MM.1S (cell line): ENCODE data around the gene EIF5B.

Source experiments
- DNase-seq: peaks from one replicate; pipeline ENCODE4 v3.0.0-alpha.2; 2015
- H2AFZ ChIP-seq: fragments of 300-600 bp; sonication (generic); 2 replicates; pipeline ENCODE4 v1.6.0; 2016; ENCODE audit warnings: antibody characterized with exemption, low read length
- H3F3A ChIP-seq: fragments of 300-600 bp; sonication (generic); 2 replicates; pipeline ENCODE4 v1.6.1; 2016; ENCODE audit warnings: mild to moderate bottlenecking, antibody characterized with exemption, low read length, moderate library complexity, mixed read lengths; ENCODE audit not compliant: insufficient read depth
- H3K27ac ChIP-seq: fragments of 300-600 bp; sonication (generic); 2 replicates; pipeline ENCODE4 v1.5.1; 2016; ENCODE audit warnings: mild to moderate bottlenecking, low read length
- H3K27me3 ChIP-seq: fragments of 300-600 bp; sonication (generic); replicated peaks from 2 replicates; pipeline ENCODE4 v1.6.0; 2016; ENCODE audit warnings: low read length; ENCODE audit not compliant: insufficient read depth
- H3K36me3 ChIP-seq: fragments of 300-600 bp; sonication (generic); replicated peaks from 2 replicates; pipeline ENCODE4 v1.6.1; 2016; ENCODE audit warnings: mild to moderate bottlenecking, low read length, mixed read lengths; ENCODE audit not compliant: insufficient read depth
- H3K4me1 ChIP-seq: fragments of 300-600 bp; sonication (generic); 2 replicates; pipeline ENCODE4 v1.6.1; 2016; ENCODE audit warnings: low read length, mixed read lengths
- H3K4me2 ChIP-seq: fragments of 300-600 bp; sonication (generic); 2 replicates; pipeline ENCODE4 v1.6.0; 2016; ENCODE audit warnings: low read depth, low read length
- H3K4me3 ChIP-seq: fragments of 300-600 bp; sonication (generic); 2 replicates; pipeline ENCODE4 v1.5.1; 2016; ENCODE audit warnings: low read length, mixed read lengths
- H3K79me2 ChIP-seq: fragments of 300-600 bp; sonication (generic); 2 replicates; pipeline ENCODE4 v1.6.1; 2016; ENCODE audit warnings: mixed run types, low read length, mixed read lengths
- H3K9ac ChIP-seq: fragments of 300-600 bp; sonication (generic); 2 replicates; pipeline ENCODE4 v1.6.1; 2016; ENCODE audit warnings: low read length, mixed read lengths
- H3K9me2 ChIP-seq: fragments of 300-600 bp; sonication (generic); replicated peaks from 2 replicates; pipeline ENCODE4 v1.6.1; 2016; ENCODE audit warnings: mild to moderate bottlenecking, low read length, mixed read lengths; ENCODE audit not compliant: insufficient read depth
- H3K9me3 ChIP-seq: fragments of 300-600 bp; sonication (generic); replicated peaks from 2 replicates; pipeline ENCODE4 v1.6.1; 2016; ENCODE audit warnings: mild to moderate bottlenecking, low read length, mixed read lengths; ENCODE audit not compliant: insufficient read depth
- H4K20me1 ChIP-seq: fragments of 300-600 bp; sonication (generic); 2 replicates; pipeline ENCODE4 v1.6.1; 2016; ENCODE audit warnings: mild to moderate bottlenecking, low read length, moderate library complexity, mixed read lengths; ENCODE audit not compliant: insufficient read depth
- EZH2 ChIP-seq: fragments of 300-600 bp; sonication (generic); optimal IDR thresholded peaks from 2 replicates; pipeline ENCODE3; 2017; ENCODE audit warnings: low read depth, mild to moderate bottlenecking, antibody characterized with exemption, low read length, mixed read lengths
- EZH2phosphoT487 ChIP-seq: fragments of 300-600 bp; sonication (generic); IDR thresholded peaks from 2 replicates; pipeline ENCODE4 v1.6.1; 2018; ENCODE audit warnings: antibody characterized with exemption, low read length
- TF ChIP-seq, protein P1 (sequence below): fragments of 300-600 bp; sonication (generic); IDR thresholded peaks from 2 replicates; pipeline ENCODE4 v1.5.1; 2016; ENCODE audit warnings: antibody characterized with exemption, low read length, mixed read lengths

Gene EIF5B

DNA sequence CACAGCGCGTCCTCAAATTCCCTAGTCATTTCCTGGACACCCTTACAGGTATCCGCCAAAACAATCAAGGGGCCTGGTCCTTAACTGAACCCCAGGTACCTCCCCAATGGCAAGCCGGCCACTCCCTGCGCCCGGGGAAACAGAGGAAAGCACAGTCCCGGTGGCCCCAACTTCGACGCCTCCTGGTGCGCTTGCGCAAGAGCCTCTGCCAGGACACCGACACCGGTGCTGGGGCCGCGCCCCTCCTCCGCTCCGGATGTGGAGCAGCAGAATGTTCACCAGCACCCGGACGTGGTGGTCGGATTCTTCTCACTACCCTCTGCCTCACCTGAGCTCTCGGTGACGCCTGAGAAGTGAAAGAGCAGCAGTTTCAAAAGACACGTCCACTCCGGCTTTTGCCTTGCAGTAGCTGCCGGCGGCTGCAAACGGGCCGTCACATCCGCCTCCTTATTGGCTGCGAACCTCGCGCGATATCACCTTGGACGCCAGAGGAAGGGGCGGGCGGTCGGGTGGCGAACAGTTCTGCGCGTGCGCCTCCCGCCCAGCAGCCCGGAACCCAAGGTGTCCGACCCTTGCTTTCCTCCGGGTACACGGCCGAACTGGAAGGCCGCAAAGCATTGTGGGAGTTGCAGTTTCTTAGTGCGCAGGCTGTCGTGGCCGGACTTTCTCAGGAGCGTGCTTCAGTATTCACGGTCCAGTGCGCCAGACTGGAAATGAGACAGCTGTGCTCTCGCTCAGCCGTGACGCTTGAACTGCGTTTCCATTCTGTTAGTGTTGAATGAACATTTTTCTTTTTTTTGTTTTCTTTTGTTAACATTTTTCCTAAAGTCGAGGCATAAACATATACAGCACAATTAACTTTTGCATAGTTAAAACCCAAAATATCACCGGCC, 1.0 kb upstream of the EIF5B start, which contains the start of gene TXNDC9:
Gene TXNDC9, minus strand, starts transcription at position 423 of the 893 bp plus-strand sequence. CDS start 3,123 bp downstream, outside the sequence.
- Histone ChIP-seq H3K4me1 (no peaks in the 10 kb centered on the region), H3K9ac (peak within 1 kb of the TSS; percentile 93), H3K79me2 (peaks cover 87% of the 10 kb centered on the region), H3K27ac (peak within 1 kb of the TSS; percentile 90), H3K4me3 (peak within 1 kb of the TSS; percentile 96), H3K36me3 (peaks cover 8% of the 10 kb centered on the region), H4K20me1 (peaks cover 12% of the 10 kb centered on the region), H3F3A (peaks cover 24% of the 10 kb centered on the region), H3K9me2 (no peaks in the 10 kb centered on the region), H2AFZ (peak within 1 kb of the TSS; percentile 99), H3K4me2 (peak within 1 kb of the TSS; percentile 99), H3K27me3 (no peaks in the 10 kb centered on the region), H3K9me3 (no peaks in the 10 kb centered on the region)
- TF ChIP-seq EZH2phosphoT487 (no peak), EZH2 (no peak)
- TF ChIP-seq, protein P1, sequence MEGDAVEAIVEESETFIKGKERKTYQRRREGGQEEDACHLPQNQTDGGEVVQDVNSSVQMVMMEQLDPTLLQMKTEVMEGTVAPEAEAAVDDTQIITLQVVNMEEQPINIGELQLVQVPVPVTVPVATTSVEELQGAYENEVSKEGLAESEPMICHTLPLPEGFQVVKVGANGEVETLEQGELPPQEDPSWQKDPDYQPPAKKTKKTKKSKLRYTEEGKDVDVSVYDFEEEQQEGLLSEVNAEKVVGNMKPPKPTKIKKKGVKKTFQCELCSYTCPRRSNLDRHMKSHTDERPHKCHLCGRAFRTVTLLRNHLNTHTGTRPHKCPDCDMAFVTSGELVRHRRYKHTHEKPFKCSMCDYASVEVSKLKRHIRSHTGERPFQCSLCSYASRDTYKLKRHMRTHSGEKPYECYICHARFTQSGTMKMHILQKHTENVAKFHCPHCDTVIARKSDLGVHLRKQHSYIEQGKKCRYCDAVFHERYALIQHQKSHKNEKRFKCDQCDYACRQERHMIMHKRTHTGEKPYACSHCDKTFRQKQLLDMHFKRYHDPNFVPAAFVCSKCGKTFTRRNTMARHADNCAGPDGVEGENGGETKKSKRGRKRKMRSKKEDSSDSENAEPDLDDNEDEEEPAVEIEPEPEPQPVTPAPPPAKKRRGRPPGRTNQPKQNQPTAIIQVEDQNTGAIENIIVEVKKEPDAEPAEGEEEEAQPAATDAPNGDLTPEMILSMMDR: no peak
- DNase-seq: peak; percentile 99

DNA sequence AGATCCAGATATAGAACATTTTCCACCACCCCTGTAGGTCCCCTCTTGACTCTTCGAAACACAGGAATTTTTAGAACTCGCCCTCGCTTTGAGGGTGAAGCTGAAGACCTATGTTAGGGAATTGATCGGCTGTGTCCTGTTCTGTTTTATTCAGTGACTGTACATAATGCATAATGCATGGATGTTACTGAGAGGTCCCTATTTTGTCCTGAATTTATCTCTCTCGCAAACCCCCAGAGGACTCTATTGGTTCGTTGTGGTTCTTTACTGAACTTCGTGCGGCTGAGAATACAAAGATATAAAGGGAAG, 431 bp upstream of the EIF5B start:
- Histone ChIP-seq H3K4me1 (no peaks in the 10 kb centered on the region), H3K4me2 (peak overlapping the region; percentile 99), H3K9me3 (no peaks in the 10 kb centered on the region), H3K27ac (peak overlapping the region; percentile 90), H3K9me2 (no peaks in the 10 kb centered on the region), H4K20me1 (peaks cover 18% of the 10 kb centered on the region), H3K36me3 (peaks cover 8% of the 10 kb centered on the region), H3K79me2 (peaks cover 87% of the 10 kb centered on the region), H3F3A (peaks cover 24% of the 10 kb centered on the region), H2AFZ (peak overlapping the region; percentile 99), H3K9ac (peak overlapping the region; percentile 93), H3K27me3 (no peaks in the 10 kb centered on the region), H3K4me3 (peak overlapping the region; percentile 96)
- TF ChIP-seq EZH2 (no peak), EZH2phosphoT487 (no peak)
- TF ChIP-seq, protein P1: no peak
- DNase-seq: no peak

DNA sequence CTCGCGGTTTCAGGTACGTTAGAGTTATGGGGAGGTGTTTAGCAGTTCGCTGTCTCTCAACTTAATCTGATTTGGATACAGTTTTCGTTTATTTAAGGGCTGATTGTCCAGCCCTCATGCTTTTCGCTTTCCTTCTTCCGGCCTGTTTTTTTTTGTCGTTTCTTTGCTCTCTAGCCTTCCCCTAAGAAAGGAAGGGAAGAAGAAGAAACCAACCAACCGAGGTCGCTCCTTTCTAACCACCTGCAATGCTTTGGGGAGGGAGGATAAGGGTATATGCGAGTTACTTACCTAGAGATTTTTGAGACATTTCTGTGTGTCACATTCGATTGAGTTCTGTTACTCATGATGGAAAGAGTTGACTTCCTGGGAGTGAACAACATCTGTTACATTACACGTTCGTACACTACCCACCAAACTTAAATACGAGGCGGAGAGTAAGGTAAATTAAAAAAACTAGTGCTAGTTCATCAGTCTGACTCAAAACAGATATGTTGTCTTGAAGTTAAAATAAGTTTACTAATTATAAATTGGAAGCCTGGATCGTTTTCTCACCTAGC, 918 bp downstream of the EIF5B start:
- Histone ChIP-seq H3K9me2 (no peaks in the 10 kb centered on the region), H3K9me3 (no peaks in the 10 kb centered on the region), H3K4me1 (no peaks in the 10 kb centered on the region), H3K4me3 (peak overlapping the region; percentile 96), H3K79me2 (peaks cover 87% of the 10 kb centered on the region), H3F3A (peaks cover 24% of the 10 kb centered on the region), H2AFZ (peak overlapping the region; percentile 46), H3K27me3 (no peaks in the 10 kb centered on the region), H3K9ac (peak overlapping the region; percentile 93), H3K27ac (peak overlapping the region; percentile 90), H4K20me1 (peaks cover 23% of the 10 kb centered on the region), H3K4me2 (peak overlapping the region; percentile 99), H3K36me3 (0 out of 2 replicates have a peak, but pooled peaks cover under 1% of the 10 kb centered on the region)
- peak; percentile 7 for DNase-seq
- TF ChIP-seq, protein P1: no peak
- no peak for TF ChIP-seq EZH2
- no peak for TF ChIP-seq EZH2phosphoT487
